NCI-H1092 treated with DMSO at 0.1 percent for 48 hours (cell line): ENCODE measurements around the gene IL4.
"Not testable (repeated sequence)": the region's sequence is repeated elsewhere in the genome, so short reads cannot be mapped to it uniquely, and the experiment has no call there.

Experiments
- DNase-seq: peaks from one replicate; lab custom pipeline; 2025; lab: John Stamatoyannopoulos, UW

IL4 gene

GRCh38 chr5:132674671-132675506 is 1.1 kb downstream of the IL4 start:
- DNase-seq, result no peak

GRCh38 chr5:132675936-132676689 is 2.3 kb downstream of the IL4 start:
- no peak for DNase-seq

- DNase-seq, result no peak
These were observed 3.4 kb downstream of the IL4 start for GRCh38 chr5:132677191-132677590.

GRCh38 chr5:132677682-132678400 is 4.1 kb downstream of the IL4 start:
- no peak for DNase-seq

- DNase-seq, result no peak
These were observed 4.9 kb downstream of the IL4 start for GRCh38 chr5:132678735-132679134.

- no peak for DNase-seq
These were observed 5.4 kb downstream of the IL4 start for GRCh38 chr5:132679166-132679565.

- no peak for DNase-seq
These were observed 6.1 kb downstream of the IL4 start for GRCh38 chr5:132679717-132680380.

- no peak for DNase-seq
These were observed 7.1 kb downstream of the IL4 start for GRCh38 chr5:132680780-132681475.

- DNase-seq, result no peak
These were observed 7.7 kb downstream of the IL4 start for GRCh38 chr5:132681476-132681831.

GRCh38 chr5:132681983-132682382 is 8.2 kb downstream of the IL4 start:
- no peak for DNase-seq

- no peak for DNase-seq
These were observed 10.7 kb downstream of the IL4 start for GRCh38 chr5:132684491-132684890.

- no peak for DNase-seq
These were observed 11.3 kb downstream of the IL4 start for GRCh38 chr5:132684922-132685720.

GRCh38 chr5:132686193-132686592 is 12.4 kb downstream of the IL4 start:
- no peak for DNase-seq

- DNase-seq, result no peak
These were observed 14.2 kb downstream of the IL4 start for GRCh38 chr5:132687995-132688394.

- DNase-seq, result no peak
These were observed 14.9 kb downstream of the IL4 start for GRCh38 chr5:132688536-132689339.

- DNase-seq, result no peak
These were observed 15.7 kb downstream of the IL4 start for GRCh38 chr5:132689513-132689912.

- no peak for DNase-seq
These were observed 16.4 kb downstream of the IL4 start for GRCh38 chr5:132690156-132690555.

- not testable (repeated sequence) for DNase-seq
These were observed 18.2 kb downstream of the IL4 start for GRCh38 chr5:132691755-132692631.

- no peak for DNase-seq
These were observed 18.8 kb downstream of the IL4 start for GRCh38 chr5:132692632-132692967.
